Sigmoid colon (tissue), 7 donors: ENCODE data around the gene IKBKE. TPM values are rescaled to one million over a fixed set of nuclear protein-coding genes. Genes with fewer than 3 reads are reported as not detected.

Experiments used
- DNase-seq: peaks from one replicate; pipeline ENCODE4 v3.0.0-alpha.2; 2019
- H3K27ac ChIP-seq, 4 donors: fragments of 200-600 bp; sonication (generic); one replicate each; pipeline ENCODE4 v1.5.1; 2016 to 2019; ENCODE audit warnings: mild to moderate bottlenecking in 1 of 4
- H3K27me3 ChIP-seq, 3 donors: fragments of 200-600 bp; sonication (generic); one replicate each; pipeline ENCODE4 v1.5.1; 2019; ENCODE audit warnings: mild to moderate bottlenecking in 1 of 3
- H3K36me3 ChIP-seq, 4 donors: fragments of 200-600 bp; sonication (generic); one replicate each; pipeline ENCODE4 v1.5.1; 2016 to 2019
- H3K4me1 ChIP-seq, 4 donors: fragments of 200-600 bp; sonication (generic); one replicate each; pipeline ENCODE4 v1.5.1; 2017 to 2019
- H3K4me3 ChIP-seq, 4 donors: fragments of 200-600 bp; sonication (generic); one replicate each; pipeline ENCODE4 v1.5.1; 2017 to 2019; ENCODE audit warnings: mild to moderate bottlenecking in 2 of 4, moderate library complexity in 1 of 4
- H3K9me3 ChIP-seq, 4 donors: fragments of 200-600 bp in 3 of 4; sonication (generic) in 3 of 4; one replicate each; pipeline versions ENCODE4 v1.5.1 to v1.6.1; 2013 to 2019
- EP300 ChIP-seq, 4 donors: sonication (generic); formaldehyde crosslinking; IDR thresholded peaks; one replicate each; pipeline ENCODE4 v1.6.1; 2017; ENCODE audit warnings: antibody characterized with exemption in 4 of 4
- POLR2A ChIP-seq, 2 donors: fragments of 450-650 bp; IDR thresholded peaks; one replicate each; pipeline ENCODE4 v1.6.1; 2016; ENCODE audit warnings: antibody characterized with exemption in 2 of 2, mild to moderate bottlenecking in 2 of 2, moderate library complexity in 2 of 2
- POLR2AphosphoS5 ChIP-seq, 4 donors: sonication (generic); formaldehyde crosslinking; IDR thresholded peaks; one replicate each; pipeline ENCODE4 v1.6.1; 2017; ENCODE audit warnings: antibody characterized with exemption in 4 of 4
- WGBS, 2 donors: extraction: QIAGEN DNeasy Blood & Tissue Kit; methylation state at CpG; one replicate each; pipeline ENCODE4 v1.1.7; 2013; 5-methylcytosine and 5-hydroxymethylcytosine counted together
- intact Hi-C: fragments of 100-400 bp; cut with DNase I; formaldehyde crosslinking; loops from one replicate; pipeline ENCODE4 v1.15.1; 2023
- polyA plus RNA-seq, 3 donors: library from polyadenylated mRNA; stranded (reverse); fragments of 200-250 nt; gene quantifications; one replicate each; pipeline ENCODE4 v1.2.3, GENCODE V29; 2013
- total RNA-seq, 4 donors: library from RNA; depleted of rRNA; stranded (reverse); fragments of >200 nt; gene quantifications; one replicate each; pipeline ENCODE4 v1.1.0, GENCODE V29; 2016
- TF ChIP-seq, protein P1 (sequence below), 4 experiments: fragments of 450-650 bp in 3 of 4; fragments of 200-600 bp in 1 of 4; IDR thresholded peaks; one replicate each; pipeline ENCODE4 v1.5.1; 2016 to 2019; ENCODE audit warnings: antibody characterized with exemption in 4 of 4, mild to moderate bottlenecking in 3 of 4, moderate library complexity in 2 of 4
- donor health status: healthy with polysubstance abuse.
- donor health status: Bipolar disorder and iron deficiency.
- donor health status: healthy.

IKBKE gene
- total and polyA plus RNA-seq, 7 donors: 1.6 to 23.2 (median 3.2) TPM

DNA sequence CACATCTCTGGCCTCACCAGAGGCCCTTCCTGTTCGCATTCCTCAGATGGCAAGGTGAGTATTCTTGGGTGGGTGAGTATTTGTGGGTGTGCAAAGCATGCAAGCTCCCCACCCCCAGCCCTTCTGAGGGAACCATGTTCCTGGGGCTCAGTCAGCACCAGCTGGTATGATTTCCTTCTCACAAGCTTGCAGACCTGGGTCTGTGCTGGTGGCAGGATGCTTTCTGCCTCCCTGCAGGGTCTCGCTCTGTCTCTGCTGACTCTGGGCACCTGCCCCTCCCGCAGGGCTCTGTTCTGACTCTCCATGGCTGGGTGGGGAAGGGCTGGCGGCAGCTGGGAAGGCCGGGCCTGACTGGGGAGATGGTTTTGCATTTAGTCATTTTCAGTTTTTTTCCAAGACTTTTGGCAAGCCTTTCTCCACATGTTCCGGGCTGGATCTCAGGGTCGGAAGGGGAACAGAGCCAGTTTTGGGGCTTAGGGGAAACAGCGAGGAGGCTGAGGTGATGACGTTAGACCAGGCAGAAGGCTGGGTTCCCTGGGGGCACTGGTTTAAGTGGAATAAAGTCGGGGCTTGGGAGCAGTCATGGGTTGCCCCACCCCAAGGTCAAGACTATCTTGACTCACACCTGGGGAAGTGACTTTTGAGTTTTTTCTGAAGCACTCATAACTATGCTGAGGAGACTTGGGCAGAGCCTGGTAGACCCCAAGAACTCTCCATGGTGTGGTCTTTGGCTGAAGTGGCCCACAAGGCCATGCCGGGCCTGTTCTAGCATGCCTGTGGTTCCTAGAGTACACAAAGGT lies 43.2 kb downstream of the IKBKE start:
- H3K4me3 ChIP-seq: no peak overlapping the region
- H3K4me1 ChIP-seq: peaks cover 0 to 22% (median 15%) of the 10 kb centered on the region in 4 donors
- TF ChIP-seq POLR2AphosphoS5 (IDR thresholded peaks at IDR 0.05): peak in 3 of 4 donors; percentile 12 to 51 (median 43)
- TF ChIP-seq, protein P1, sequence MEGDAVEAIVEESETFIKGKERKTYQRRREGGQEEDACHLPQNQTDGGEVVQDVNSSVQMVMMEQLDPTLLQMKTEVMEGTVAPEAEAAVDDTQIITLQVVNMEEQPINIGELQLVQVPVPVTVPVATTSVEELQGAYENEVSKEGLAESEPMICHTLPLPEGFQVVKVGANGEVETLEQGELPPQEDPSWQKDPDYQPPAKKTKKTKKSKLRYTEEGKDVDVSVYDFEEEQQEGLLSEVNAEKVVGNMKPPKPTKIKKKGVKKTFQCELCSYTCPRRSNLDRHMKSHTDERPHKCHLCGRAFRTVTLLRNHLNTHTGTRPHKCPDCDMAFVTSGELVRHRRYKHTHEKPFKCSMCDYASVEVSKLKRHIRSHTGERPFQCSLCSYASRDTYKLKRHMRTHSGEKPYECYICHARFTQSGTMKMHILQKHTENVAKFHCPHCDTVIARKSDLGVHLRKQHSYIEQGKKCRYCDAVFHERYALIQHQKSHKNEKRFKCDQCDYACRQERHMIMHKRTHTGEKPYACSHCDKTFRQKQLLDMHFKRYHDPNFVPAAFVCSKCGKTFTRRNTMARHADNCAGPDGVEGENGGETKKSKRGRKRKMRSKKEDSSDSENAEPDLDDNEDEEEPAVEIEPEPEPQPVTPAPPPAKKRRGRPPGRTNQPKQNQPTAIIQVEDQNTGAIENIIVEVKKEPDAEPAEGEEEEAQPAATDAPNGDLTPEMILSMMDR (IDR thresholded peaks at IDR 0.05): no peak
- no peaks in the 10 kb centered on the region for H3K9me3 ChIP-seq
- peak overlapping the region in 2 of 4 donors; percentile 36 to 44 for H3K27ac ChIP-seq
- 75 to 86% methylated on average over 11 of the region's 11 CpGs for WGBS, 2 donors
- peak; percentile 90 for DNase-seq
- intact Hi-C loops: no loop called here
- no peaks in the 10 kb centered on the region for H3K36me3 ChIP-seq
- H3K27me3 ChIP-seq: peaks cover 0 to under 1% (median 0%) of the 10 kb centered on the region in 3 donors

DNA sequence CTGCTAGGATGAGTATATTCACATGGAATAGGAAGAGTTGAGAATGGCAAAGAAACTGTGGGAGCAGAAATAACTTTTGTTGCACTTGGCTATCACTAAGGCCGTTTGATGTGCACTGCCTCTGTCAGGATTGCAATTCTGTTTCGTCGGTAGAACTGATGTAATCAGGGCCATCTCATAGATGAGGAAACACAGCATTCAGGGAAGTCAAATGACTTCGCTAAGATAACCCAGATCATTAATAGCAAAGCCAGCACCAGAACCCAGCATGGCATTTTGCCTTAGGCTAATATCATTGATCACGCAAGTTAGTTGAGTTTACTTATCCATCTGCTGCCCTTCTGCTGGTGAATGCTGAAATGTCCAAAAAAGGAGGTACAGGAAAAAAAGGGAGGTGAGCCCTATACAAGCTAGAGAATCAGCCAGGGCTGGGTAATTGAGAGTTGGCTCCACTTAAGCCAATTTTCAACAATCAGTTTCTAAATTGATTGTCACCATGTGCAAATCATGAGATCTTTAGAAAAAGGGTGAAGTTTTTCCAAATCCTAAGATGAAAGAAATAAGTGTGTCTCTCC lies 44.6 kb downstream of the IKBKE start:
- DNase-seq: no peak
- H3K9me3 ChIP-seq: no peaks in the 10 kb centered on the region
- no peaks in the 10 kb centered on the region for H3K36me3 ChIP-seq
- H3K27ac ChIP-seq: peak overlapping the region in 1 of 4 donors; percentile 44
- TF ChIP-seq, protein P1 (IDR thresholded peaks at IDR 0.05): no peak
- TF ChIP-seq POLR2A (IDR thresholded peaks at IDR 0.05) (no peak), EP300 (IDR thresholded peaks at IDR 0.05) (no peak), POLR2AphosphoS5 (IDR thresholded peaks at IDR 0.05) (no peak)
- H3K27me3 ChIP-seq: no peaks in the 10 kb centered on the region
- no peak overlapping the region for H3K4me3 ChIP-seq
- WGBS, 2 donors: 85 to 93% methylated on average over 5 of the region's 5 CpGs
- peaks cover 0 to 14% (median 11%) of the 10 kb centered on the region in 4 donors for H3K4me1 ChIP-seq
- intact Hi-C loops: no loop called here

DNA sequence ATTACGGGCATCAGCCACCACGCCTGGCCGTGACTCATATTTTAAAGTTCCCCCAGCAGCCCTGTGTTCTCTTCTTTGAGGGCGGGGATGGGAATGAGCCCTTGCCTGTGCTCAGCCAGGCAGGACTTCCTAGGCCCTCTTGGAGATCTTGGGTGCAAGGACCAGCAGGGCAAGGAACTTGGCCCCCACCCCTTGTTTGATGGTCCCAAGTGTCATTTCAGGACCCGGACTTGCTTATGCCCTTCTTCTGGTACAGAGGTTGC lies 46.4 kb downstream of the IKBKE start:
- WGBS, 2 donors: 69 to 82% methylated on average over 5 of the region's 5 CpGs
- H3K27me3 ChIP-seq: no peaks in the 10 kb centered on the region
- DNase-seq: no peak
- no peak overlapping the region for H3K4me3 ChIP-seq
- no peaks in the 10 kb centered on the region for H3K36me3 ChIP-seq
- intact Hi-C loops: no loop called here
- TF ChIP-seq POLR2A (IDR thresholded peaks at IDR 0.05): no peak
- no peak for TF ChIP-seq EP300 (IDR thresholded peaks at IDR 0.05)
- TF ChIP-seq, protein P1 (IDR thresholded peaks at IDR 0.05): no peak
- H3K27ac ChIP-seq: no peak overlapping the region
- peaks cover 0 to 14% (median 11%) of the 10 kb centered on the region in 4 donors for H3K4me1 ChIP-seq
- H3K9me3 ChIP-seq: no peaks in the 10 kb centered on the region

DNA sequence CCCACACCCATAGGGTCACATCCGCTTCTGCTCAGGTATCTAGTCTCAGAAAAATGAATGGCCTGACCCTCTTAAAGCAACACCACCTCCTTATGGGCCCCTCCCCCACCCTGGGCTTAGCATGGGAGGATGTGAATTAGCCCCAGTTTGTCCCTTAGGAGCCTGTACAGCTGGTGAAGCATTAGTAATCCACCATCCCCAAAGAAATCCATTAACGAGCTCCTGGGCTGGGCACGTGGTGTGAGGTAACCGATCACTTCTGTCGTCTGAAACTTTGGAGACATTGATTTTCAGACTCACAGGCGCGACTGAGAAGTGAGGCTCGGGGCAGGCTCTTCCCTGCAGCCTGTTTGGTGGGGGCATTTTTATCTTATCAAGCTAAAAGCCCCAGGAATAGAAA lies 47.5 kb downstream of the IKBKE start:
- 93 to 95% methylated on average over 8 of the region's 8 CpGs for WGBS, 2 donors
- Histone ChIP-seq H3K27me3 (no peaks in the 10 kb centered on the region), H3K4me1 (peaks cover 0 to 14% (median 10%) of the 10 kb centered on the region in 4 donors), H3K9me3 (no peaks in the 10 kb centered on the region), H3K4me3 (no peak overlapping the region), H3K36me3 (no peaks in the 10 kb centered on the region), H3K27ac (no peak overlapping the region)
- no peak for DNase-seq
- intact Hi-C loops: no loop called here
- TF ChIP-seq EP300 (IDR thresholded peaks at IDR 0.05): no peak
- no peak for TF ChIP-seq POLR2A (IDR thresholded peaks at IDR 0.05)
- TF ChIP-seq, protein P1 (IDR thresholded peaks at IDR 0.05): no peak
- no peak for TF ChIP-seq POLR2AphosphoS5 (IDR thresholded peaks at IDR 0.05)
